ENCODE data around the gene TMCC2. TPM values are rescaled to one million over a fixed set of nuclear protein-coding genes. Genes with fewer than 3 reads are reported as not detected.

Gene TMCC2
- total and polyA plus RNA-seq, 2 donors (not counting 1 experiment from before 2014, with no cell fraction given), result 2.0 to 4.0 TPM

- H3K4me3 ChIP-seq (ENCODE audit: control extremely low read depth in 1 of 5, extremely low read depth in 1 of 5, insufficient read depth in 1 of 5, low read depth in 2 of 5, low read length in 4 of 5), result no peak overlapping the region
- DNase-seq (no peak), ATAC-seq (ENCODE audit: low read depth) (no peak)
- no peaks in the 10 kb centered on the region for H4K20me1 ChIP-seq (ENCODE audit: control insufficient read depth, insufficient read depth, low read length, poor library complexity, severe bottlenecking)
- no peak overlapping the region for H3K9ac ChIP-seq (ENCODE audit: low read length)
- ChIA-PET POLR2A (no interaction called here), CTCF (interaction anchor here (0.6 to 7.8 kb wide), 41 partner anchors 11 to 465 kb away, joined by 3 to 135 read pairs (median 5); partner anchors contain the start of genes NUAK2 and TMCC2)
- H3K4me1 ChIP-seq (ENCODE audit: control insufficient read depth in 2 of 2, insufficient read depth in 2 of 2, low read length in 2 of 2), result peaks cover 0 to 4% of the 10 kb centered on the region in 2 donors
- no peak for TF ChIP-seq EZH2 (IDR thresholded peaks at IDR 0.05; ENCODE audit: borderline replicate concordance, insufficient read depth, low read depth, low read length, poor library complexity, severe bottlenecking)
- TF ChIP-seq CTCF (IDR thresholded peaks at IDR 0.05), result no peak
- no peak overlapping the region for H3K4me2 ChIP-seq (replicated peaks; ENCODE audit: low read depth, low read length, poor library complexity, severe bottlenecking)
- H3K27ac ChIP-seq (ENCODE audit: low read length in 2 of 2), result no peak overlapping the region
- Mint-ChIP-seq H3K4me1 (peaks cover 2% of the 10 kb centered on the region), H3K27ac (no peak overlapping the region), H3K4me3 (no peak overlapping the region), H3K9me3 (ENCODE audit: insufficient read depth) (no peaks in the 10 kb centered on the region), H3K27me3 (peaks cover 5% of the 10 kb centered on the region)
- intact Hi-C loops (cut with micrococcal nuclease), result loop anchor here (1.0 to 5.0 kb wide), 4 partner anchors 28 to 135 kb away; partner anchors contain the start of genes DSTYK and RBBP5
- H3K9me3 ChIP-seq (ENCODE audit: control extremely low read depth in 1 of 3, control insufficient read depth in 2 of 3, insufficient read depth in 1 of 3, low read length in 2 of 3), result peaks cover 0 to 3% (median 0%) of the 10 kb centered on the region in 3 donors
- H3K36me3 ChIP-seq (replicated peaks in 1 of 2; ENCODE audit: control extremely low read depth in 1 of 2, control insufficient read depth in 1 of 2, extremely low read depth in 1 of 2, insufficient read depth in 2 of 2, low read length in 1 of 2), result no peaks in the 10 kb centered on the region
- WGBS (ENCODE audit: insufficient coverage), result 93% methylated on average over 18 of the region's 19 CpGs
- H3K27me3 ChIP-seq (replicated peaks in 1 of 4; ENCODE audit: control extremely low read depth in 1 of 4, control insufficient read depth in 3 of 4, insufficient read depth in 4 of 4, low read length in 3 of 4), result peaks cover 0 to 8% (median 0%) of the 10 kb centered on the region in 4 experiments
- no peak overlapping the region for H2AFZ ChIP-seq (ENCODE audit: insufficient read depth, low read depth, low read length, poor library complexity, severe bottlenecking)
- no peaks in the 10 kb centered on the region for H3K79me2 ChIP-seq (ENCODE audit: control insufficient read depth, insufficient read depth, low read length)
These were observed 29.3 kb downstream of the TMCC2 start for GRCh38 chr1:205256951-205257625.

- no peak overlapping the region for H3K27ac Mint-ChIP-seq
- H3K9me3 Mint-ChIP-seq (ENCODE audit: insufficient read depth), result no peaks in the 10 kb centered on the region
- no peaks in the 10 kb centered on the region for H3K36me3 ChIP-seq (replicated peaks in 1 of 2; ENCODE audit: control extremely low read depth in 1 of 2, control insufficient read depth in 1 of 2, extremely low read depth in 1 of 2, insufficient read depth in 2 of 2, low read length in 1 of 2)
- no peak for TF ChIP-seq CTCF (IDR thresholded peaks at IDR 0.05)
- no peak for TF ChIP-seq EZH2 (IDR thresholded peaks at IDR 0.05; ENCODE audit: borderline replicate concordance, insufficient read depth, low read depth, low read length, poor library complexity, severe bottlenecking)
- H3K79me2 ChIP-seq (ENCODE audit: control insufficient read depth, insufficient read depth, low read length), result no peaks in the 10 kb centered on the region
- no peak overlapping the region for H3K4me2 ChIP-seq (replicated peaks; ENCODE audit: low read depth, low read length, poor library complexity, severe bottlenecking)
- no peak overlapping the region for H3K9ac ChIP-seq (ENCODE audit: low read length)
- no peak overlapping the region for H3K4me3 ChIP-seq (ENCODE audit: control extremely low read depth in 1 of 5, extremely low read depth in 1 of 5, insufficient read depth in 1 of 5, low read depth in 2 of 5, low read length in 4 of 5)
- no peak overlapping the region for H3K27ac ChIP-seq (ENCODE audit: low read length in 2 of 2)
- no peaks in the 10 kb centered on the region for H4K20me1 ChIP-seq (ENCODE audit: control insufficient read depth, insufficient read depth, low read length, poor library complexity, severe bottlenecking)
- POLR2A ChIA-PET, result no interaction called here
- CTCF ChIA-PET, result interaction anchor here (0.7 to 7.8 kb wide), 12 partner anchors 11 to 281 kb away, joined by 3 to 135 read pairs (median 10); partner anchors contain the start of genes NUAK2 and TMCC2
- intact Hi-C loops (cut with micrococcal nuclease), result loop anchor here (5.0 kb wide), 1 partner anchor 135 kb away; the partner anchor contains the start of gene RBBP5
- no peak for ATAC-seq (ENCODE audit: low read depth)
- H3K4me1 ChIP-seq (ENCODE audit: control insufficient read depth in 2 of 2, insufficient read depth in 2 of 2, low read length in 2 of 2), result peaks cover 0 to 4% of the 10 kb centered on the region in 2 donors
- H3K27me3 ChIP-seq (replicated peaks in 1 of 4; ENCODE audit: control extremely low read depth in 1 of 4, control insufficient read depth in 3 of 4, insufficient read depth in 4 of 4, low read length in 3 of 4), result peaks cover 0 to 14% (median 2%) of the 10 kb centered on the region in 4 experiments
- H3K27me3 Mint-ChIP-seq, result peaks cover 5% of the 10 kb centered on the region
- 93% methylated on average over 2 of the region's 2 CpGs for WGBS (ENCODE audit: insufficient coverage)
- no peak overlapping the region for H3K4me3 Mint-ChIP-seq
- H2AFZ ChIP-seq (ENCODE audit: insufficient read depth, low read depth, low read length, poor library complexity, severe bottlenecking), result no peak overlapping the region
- no peak for DNase-seq
- H3K4me1 Mint-ChIP-seq, result peaks cover 2% of the 10 kb centered on the region
- peaks cover 0 to 3% (median 0%) of the 10 kb centered on the region in 3 donors for H3K9me3 ChIP-seq (ENCODE audit: control extremely low read depth in 1 of 3, control insufficient read depth in 2 of 3, insufficient read depth in 1 of 3, low read length in 2 of 3)
These were observed 30.0 kb downstream of the TMCC2 start for GRCh38 chr1:205257735-205258134.
